IMR-90 (cell line): ENCODE measurements around the gene TMEM181. TPM values are rescaled to one million over a fixed set of nuclear protein-coding genes. Genes with fewer than 3 reads are reported as not detected.
A peak's percentile ranks its signal among the peaks of the same experiment; 100 is the strongest.

Experiments
- ATAC-seq: fragments of 200-7000 bp; cut with Tn5 transposase; 2 replicates; pipeline ENCODE4 v1.9.1; 2020; ENCODE audit warnings: low read depth, mild to moderate bottlenecking, moderate library complexity
- BruUV-seq: library from RNA; stranded (reverse); fragments of 400-500 nt; replicated peaks from 2 replicates; lab custom pipeline; 2021; lab: Mats Ljungman, UMichigan
- CTCF ChIA-PET: fragments of 300-600 bp; formaldehyde crosslinking; extraction: SDS; loops from one replicate; lab custom pipeline; 2021; ENCODE audit warnings: antibody characterized with exemption; lab: Yijun Ruan, JAX
- POLR2A ChIA-PET: fragments of 300-600 bp; sonication (Branson Sonifier 250); formaldehyde crosslinking; loops from one replicate; lab custom pipeline; 2022; ENCODE audit warnings: antibody characterized with exemption; ENCODE audit not compliant: unreplicated experiment; lab: Charles Lee
- DNase-seq: peaks from one replicate; pipeline ENCODE4 v3.0.0; 2013
- H2AFZ ChIP-seq: replicated peaks from 2 replicates; pipeline ENCODE3; 2013; ENCODE audit warnings: low read length, mild to moderate bottlenecking; ENCODE audit not compliant: poor library complexity
- H2AK5ac ChIP-seq: 2 replicates; pipeline ENCODE4 v1.6.1; 2013; ENCODE audit warnings: low read depth, low read length, inconsistent platforms
- H2AK9ac ChIP-seq: replicated peaks from 2 replicates; pipeline ENCODE3; 2013; ENCODE audit warnings: mild to moderate bottlenecking, low read depth, low read length, moderate library complexity; ENCODE audit not compliant: poor library complexity
- H2BK120ac ChIP-seq: 2 replicates; pipeline ENCODE4 v1.6.1; 2013; ENCODE audit warnings: low read depth, low read length, inconsistent platforms
- H2BK15ac ChIP-seq: 3 replicates; pipeline ENCODE4 v1.6.1; 2013; ENCODE audit warnings: low read depth, low read length, inconsistent platforms
- H2BK20ac ChIP-seq: 2 replicates; pipeline ENCODE4 v1.6.1; 2013; ENCODE audit warnings: low read depth, mild to moderate bottlenecking, inconsistent platforms, low read length, moderate library complexity
- H2BK5ac ChIP-seq: 2 replicates; pipeline ENCODE4 v1.6.1; 2013; ENCODE audit warnings: mild to moderate bottlenecking, low read depth, low read length, inconsistent platforms; ENCODE audit not compliant: poor library complexity, severe bottlenecking
- H3K14ac ChIP-seq: replicated peaks from 2 replicates; pipeline ENCODE4 v1.6.1; 2013; ENCODE audit warnings: low read depth, low read length, inconsistent platforms
- H3K18ac ChIP-seq: 2 replicates; pipeline ENCODE4 v1.6.1; 2013; ENCODE audit warnings: low read depth, low read length, control low read depth
- H3K23ac ChIP-seq: 2 replicates; pipeline ENCODE4 v1.6.1; 2013; ENCODE audit warnings: low read depth, low read length, inconsistent platforms
- H3K27ac ChIP-seq: 2 replicates; pipeline ENCODE4 v1.5.1; 2013; ENCODE audit warnings: mild to moderate bottlenecking, control low read depth, low read length; ENCODE audit not compliant: insufficient read depth
- H3K27me3 ChIP-seq: 2 replicates; pipeline ENCODE4 v1.6.1; 2013; ENCODE audit warnings: low read length; ENCODE audit not compliant: control insufficient read depth, insufficient read depth
- H3K36me3 ChIP-seq: 2 replicates; pipeline ENCODE4 v1.6.1; 2013; ENCODE audit warnings: low read length, mixed read lengths; ENCODE audit not compliant: control insufficient read depth, insufficient read depth
- H3K4ac ChIP-seq: 2 replicates; pipeline ENCODE4 v1.6.1; 2013; ENCODE audit warnings: low read depth, low read length, inconsistent platforms
- H3K4me1 ChIP-seq: 2 replicates; pipeline ENCODE4 v1.6.1; 2013; ENCODE audit warnings: low read length, mixed read lengths; ENCODE audit not compliant: control insufficient read depth, insufficient read depth
- H3K4me2 ChIP-seq: 2 replicates; pipeline ENCODE4 v1.6.1; 2013; ENCODE audit warnings: low read depth, mild to moderate bottlenecking, control low read depth, low read length, moderate library complexity
- H3K4me3 ChIP-seq: 2 replicates; pipeline ENCODE4 v1.5.1; 2013; ENCODE audit warnings: low read depth, mild to moderate bottlenecking, control low read depth, low read length, moderate library complexity; ENCODE audit not compliant: insufficient read depth
- H3K56ac ChIP-seq: 2 replicates; pipeline ENCODE4 v1.6.1; 2013; ENCODE audit warnings: low read length, inconsistent platforms; ENCODE audit not compliant: insufficient read depth; ENCODE audit errors: extremely low read depth
- H3K79me1 ChIP-seq, 2 experiments: 2 replicates each; pipeline ENCODE4 v1.6.1; 2013; ENCODE audit warnings: low read length in 2 of 2, inconsistent platforms in 1 of 2, low read depth in 1 of 2
- H3K9ac ChIP-seq: 2 replicates; pipeline ENCODE4 v1.6.1; 2013; ENCODE audit warnings: low read depth, low read length, control low read depth
- H3K9me1 ChIP-seq: 2 replicates; pipeline ENCODE4 v1.6.1; 2013; ENCODE audit warnings: low read length, inconsistent platforms; ENCODE audit not compliant: insufficient read depth
- H3K9me3 ChIP-seq: 2 replicates; pipeline ENCODE4 v1.6.1; 2013; ENCODE audit warnings: low read length; ENCODE audit not compliant: control insufficient read depth, insufficient read depth
- H4K20me1 ChIP-seq: 2 replicates; pipeline ENCODE4 v1.6.1; 2013; ENCODE audit warnings: low read length, inconsistent platforms; ENCODE audit not compliant: insufficient read depth
- H4K5ac ChIP-seq: 2 replicates; pipeline ENCODE4 v1.6.1; 2013; ENCODE audit warnings: mild to moderate bottlenecking, low read depth, low read length, control low read depth
- H4K8ac ChIP-seq, 2 experiments: 2 replicates each; pipeline ENCODE4 v1.6.1; 2013; ENCODE audit warnings: low read depth in 2 of 2, low read length in 2 of 2, control low read depth in 1 of 2, inconsistent platforms in 1 of 2
- H4K91ac ChIP-seq: 2 replicates; pipeline ENCODE4 v1.6.1; 2013; ENCODE audit warnings: low read depth, low read length, inconsistent platforms; ENCODE audit not compliant: insufficient read depth
- BHLHE40 ChIP-seq: fragments of 150-350 bp; IDR thresholded peaks from 2 replicates; pipeline ENCODE4 v1.6.1; 2016; ENCODE audit warnings: mild to moderate bottlenecking, low read depth, low read length
- FOS ChIP-seq: fragments of 150-350 bp; IDR thresholded peaks from 2 replicates; pipeline ENCODE4 v1.6.1; 2016; ENCODE audit warnings: low read depth, low read length
- MAZ ChIP-seq: IDR thresholded peaks from 2 replicates; pipeline ENCODE4 v1.6.1; 2012; ENCODE audit warnings: low read depth, mild to moderate bottlenecking, low read length, improper control_type of control experiment, moderate library complexity, borderline replicate concordance
- RCOR1 ChIP-seq: IDR thresholded peaks from 2 replicates; pipeline ENCODE4 v1.6.1; 2012; ENCODE audit warnings: mild to moderate bottlenecking, low read length, improper control_type of control experiment; ENCODE audit not compliant: insufficient replicate concordance
- SMC3 ChIP-seq: fragments of 150-350 bp; IDR thresholded peaks from 2 replicates; pipeline ENCODE4 v1.6.1; 2016; ENCODE audit warnings: low read depth, mild to moderate bottlenecking, antibody characterized with exemption, low read length, moderate library complexity
- WGBS, 2 experiments: methylation state at CpG; one replicate each; pipeline versions ENCODE4 v1.1.5 to v1.1.7; 2013; ENCODE audit warnings: missing lambda C conversion rate in 2 of 2; ENCODE audit not compliant: insufficient read length in 1 of 2; ENCODE audit errors: extremely low coverage in 2 of 2; 5-methylcytosine and 5-hydroxymethylcytosine counted together
- dilution Hi-C: fragments of 300-500 bp; cut with HindIII; formaldehyde crosslinking; loops from one replicate; pipeline ENCODE4 v1.14.3; 2018; ENCODE audit warnings: low sequenced_read_pairs; ENCODE audit not compliant: unreplicated experiment
- in situ Hi-C: fragments of 300-500 bp; cut with MboI; formaldehyde crosslinking; loops from 3 replicates; pipeline ENCODE4 v1.14.3; 2019; ENCODE audit warnings: low sequenced_read_pairs, inconsistent platforms, mixed read lengths
- intact Hi-C: fragments of 100-400 bp; cut with micrococcal nuclease; formaldehyde crosslinking; loops from 2 replicates; pipeline ENCODE4 v1.10.0; 2022
- polyA plus RNA-seq, 3 experiments: library from polyadenylated mRNA; depleted of rRNA; stranded (reverse); fragments of >200 nt; gene quantifications; 2 replicates each; pipeline ENCODE4 v1.2.3, GENCODE V29; 2012; ENCODE audit warnings: low replicate concordance in 1 of 3
- total RNA-seq: library from RNA; depleted of rRNA; stranded (reverse); fragments of >200 nt; gene quantifications from 2 replicates; pipeline ENCODE4 v1.2.3, GENCODE V29; 2012

Gene TMEM181
- total and polyA plus RNA-seq, 2 of the 4 experiments (the other 2 are of a cell fraction), result 22.8 to 27.8 TPM

- no peaks in the 10 kb centered on the region for H3K79me1 ChIP-seq
- H4K8ac ChIP-seq, result peak overlapping the region in 1 of 2 experiments; percentile 31; a peak in 1 of 4 replicates
- no peak overlapping the region for H2BK5ac ChIP-seq
- no TSS peak for BruUV-seq
- in situ Hi-C loops, result no loop called here
- no peak for TF ChIP-seq MAZ
- no peak for TF ChIP-seq BHLHE40
- TF ChIP-seq SMC3, result no peak
- TF ChIP-seq FOS, result no peak
- no peak for TF ChIP-seq RCOR1
- peak overlapping the region; percentile 24; the same call in 1 of the 2 replicates for H2BK120ac ChIP-seq
- H3K9me1 ChIP-seq, result no peaks in the 10 kb centered on the region
- no peaks in the 10 kb centered on the region for H3K27me3 ChIP-seq
- no peak overlapping the region for H3K4ac ChIP-seq
- 28% methylated on average over 15 of the region's 27 CpGs; no CpG with 5 or more reads in 1 of the 2 experiments for WGBS, 2 experiments
- peak; percentile 83 for ATAC-seq
- peak; percentile 65 for DNase-seq
- no peak overlapping the region for H3K23ac ChIP-seq
- no peaks in the 10 kb centered on the region for H4K20me1 ChIP-seq
- no peak overlapping the region; the same call in 1 of the 2 replicates for H3K18ac ChIP-seq
- H4K91ac ChIP-seq, result no peak overlapping the region; the same call in 1 of the 2 replicates
- H2AFZ ChIP-seq, result peak overlapping the region; percentile 70
- H3K14ac ChIP-seq, result no peak overlapping the region
- H3K4me2 ChIP-seq, result peak overlapping the region; percentile 5; the same call in 1 of the 2 replicates
- ChIA-PET POLR2A (no interaction called here), CTCF (interaction anchor here (0.7 to 2.8 kb wide), 2 partner anchors 28 to 108 kb away, joined by 3 to 12 read pairs; no protein-coding TSS in a partner anchor)
- no peak overlapping the region for H3K4me3 ChIP-seq
- peaks cover 8% of the 10 kb centered on the region; the same call in 1 of the 2 replicates for H3K4me1 ChIP-seq
- intact Hi-C loops, result loop anchor here (5.0 kb wide), 1 partner anchor 34 kb away; no protein-coding TSS in a partner anchor
- no peaks in the 10 kb centered on the region for H3K36me3 ChIP-seq
- H3K9ac ChIP-seq, result no peak overlapping the region
- H2BK20ac ChIP-seq, result no peak overlapping the region
- H2BK15ac ChIP-seq, result no peak overlapping the region
- dilution Hi-C loops, result no loop called here
- H3K56ac ChIP-seq, result no peak overlapping the region
- no peaks in the 10 kb centered on the region for H3K9me3 ChIP-seq
- H2AK5ac ChIP-seq, result 0 out of 2 replicates have a peak overlapping the region, but pooled peaks have one; percentile 14
- H4K5ac ChIP-seq, result no peak overlapping the region
- H3K27ac ChIP-seq, result peak overlapping the region; percentile 38; the same call in 1 of the 2 replicates
- H2AK9ac ChIP-seq, result no peak overlapping the region
Observed at GRCh38 chr6:158662954-158663624, 103.2 kb downstream of the TMEM181 start.
